Activated effector memory CD4-positive, alpha-beta T cell treated with Interleukin-2 at 50 U/mL for 16 hours (primary cell): ENCODE measurements around the gene HVCN1.
"Not testable (repeated sequence)": the region's sequence is repeated elsewhere in the genome, so short reads cannot be mapped to it uniquely, and the experiment has no call there.

Experiments used
- DNase-seq: peaks from one replicate; pipeline ENCODE4 v3.0.0-alpha.2; 2020

HVCN1 gene

DNA sequence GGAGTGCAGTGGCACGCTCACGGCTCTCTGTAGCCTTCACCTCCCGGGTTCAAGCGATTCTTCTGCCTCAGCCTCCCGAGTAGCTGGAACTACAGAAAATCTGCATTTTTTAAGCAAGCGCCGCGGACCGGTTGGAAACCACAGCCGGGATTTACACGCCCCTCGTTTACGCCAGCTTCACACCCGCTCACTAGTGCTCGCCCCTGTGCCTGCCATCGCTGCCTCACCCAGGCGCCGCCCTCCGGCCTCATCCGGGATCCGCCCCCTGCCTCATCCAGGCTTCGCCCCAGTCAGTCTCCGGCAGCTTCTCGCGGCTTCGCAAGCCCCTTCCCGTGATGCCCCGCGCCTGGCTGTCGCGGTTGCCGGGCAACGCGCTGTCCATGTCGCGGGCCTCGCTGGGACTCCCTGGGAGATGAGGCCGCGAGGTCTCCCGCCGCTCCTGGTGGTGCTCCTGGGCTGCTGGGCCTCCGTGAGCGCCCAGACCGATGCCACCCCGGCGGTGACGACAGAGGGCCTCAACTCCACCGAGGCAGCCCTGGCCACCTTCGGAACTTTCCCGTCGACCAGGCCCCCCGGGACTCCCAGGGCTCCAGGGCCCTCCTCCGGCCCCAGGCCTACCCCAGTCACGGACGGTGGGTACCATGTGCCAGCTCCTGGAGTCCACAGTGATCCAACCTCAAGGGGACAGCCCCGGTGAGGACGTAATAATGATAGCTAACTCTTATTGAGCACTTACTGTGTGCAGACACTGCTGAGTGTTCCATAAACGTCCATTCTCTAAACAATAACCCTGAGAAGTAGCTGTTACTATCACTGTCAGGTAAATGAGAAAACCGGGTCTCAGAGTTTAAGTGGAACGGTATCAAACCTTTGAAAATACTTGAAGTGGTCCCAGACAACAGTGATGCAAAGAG lies 74.9 kb downstream of the HVCN1 start, which contains the start of gene TCTN1:
Gene TCTN1, plus strand, starts transcription at position 359 of the 914 bp plus-strand sequence. Its CDS starts 54 bp downstream, at position 413.
- DNase-seq = peak; percentile 94

DNA sequence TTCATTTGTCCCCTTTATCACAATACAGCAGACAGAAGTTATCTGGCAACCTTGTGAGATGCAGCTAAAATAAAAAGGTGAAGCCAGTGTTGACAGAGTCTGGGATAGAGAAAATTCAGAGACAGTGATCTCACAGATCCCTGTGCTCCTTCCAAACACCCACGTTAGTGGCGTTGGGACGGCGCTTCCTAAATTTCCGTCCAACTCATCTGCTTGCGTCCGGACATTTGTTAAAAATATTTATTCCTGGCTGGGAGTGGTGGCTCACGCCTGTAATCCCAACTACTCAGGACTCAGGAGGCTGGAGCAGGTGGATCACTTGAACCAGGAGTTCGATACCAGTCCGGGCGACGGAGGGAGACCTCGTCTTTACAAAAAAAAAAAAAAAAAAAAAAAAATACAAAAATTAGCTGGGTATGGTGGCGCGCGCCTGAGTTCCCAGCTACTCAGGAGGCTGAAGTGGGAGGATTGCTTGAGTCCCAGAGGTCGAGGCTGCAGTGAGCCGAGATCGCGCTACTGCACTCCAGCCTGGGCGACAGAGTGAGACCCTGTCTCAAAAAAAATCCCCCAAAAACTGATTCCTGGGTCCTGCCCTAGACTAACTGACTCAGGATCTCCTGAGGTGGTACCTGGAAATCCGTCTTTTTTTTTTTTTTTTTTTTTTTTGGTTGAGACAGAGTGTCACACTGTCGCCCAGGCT lies 75.7 kb downstream of the HVCN1 start:
- DNase-seq = no peak

DNA sequence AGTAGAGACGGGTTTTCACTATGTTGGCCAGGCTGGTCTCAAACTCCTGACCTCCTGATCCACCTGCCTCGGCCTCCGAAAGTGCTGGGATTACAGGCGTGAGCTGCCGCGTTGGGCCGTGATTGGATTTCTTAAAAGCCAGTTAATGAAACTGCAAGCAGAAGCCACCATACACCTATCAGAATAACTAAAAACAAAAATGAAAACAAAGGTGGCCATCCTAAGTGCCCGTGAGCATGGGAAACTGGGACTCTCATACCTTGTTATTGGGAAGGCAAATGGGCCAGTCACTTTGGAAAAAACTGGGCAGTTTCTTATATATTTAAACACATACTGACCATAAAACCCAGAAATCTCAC lies 82.7 kb downstream of the HVCN1 start:
- no peak for DNase-seq

DNA sequence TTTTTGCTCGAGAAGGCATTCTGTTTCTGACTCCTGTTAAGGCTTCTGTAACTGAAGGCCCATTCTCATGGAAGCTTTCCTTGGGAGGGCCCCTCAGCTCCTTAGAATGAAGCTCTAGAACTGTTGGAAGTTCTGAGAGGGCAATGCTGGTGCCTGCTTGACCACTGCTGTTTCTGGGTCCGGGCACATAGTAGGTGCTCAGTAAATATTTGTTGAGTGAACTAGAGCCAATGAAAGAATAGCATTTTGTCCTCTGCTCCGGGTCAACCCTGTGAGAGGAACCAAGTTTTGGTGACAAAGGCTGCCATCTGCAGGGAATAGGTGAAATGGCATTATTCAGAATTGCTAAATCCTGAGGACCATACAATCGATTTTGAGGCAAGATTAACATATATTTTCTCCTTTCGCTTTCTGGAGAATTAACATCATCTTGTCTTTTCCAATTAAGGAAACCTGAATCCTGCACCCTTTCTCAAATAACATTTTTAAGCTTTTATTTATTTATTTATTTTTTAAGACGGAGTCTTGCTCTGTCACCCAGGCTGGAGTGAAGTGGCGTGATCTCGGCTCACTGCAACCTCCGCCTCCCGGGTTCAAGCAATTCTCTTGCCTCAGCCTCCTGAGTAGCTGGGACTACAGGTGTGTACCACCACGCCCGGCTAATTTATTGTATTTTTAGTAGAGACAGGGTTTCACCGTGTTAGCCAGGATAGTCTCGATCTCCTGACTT lies 86.7 kb downstream of the HVCN1 start:
- DNase-seq = not testable (repeated sequence)

DNA sequence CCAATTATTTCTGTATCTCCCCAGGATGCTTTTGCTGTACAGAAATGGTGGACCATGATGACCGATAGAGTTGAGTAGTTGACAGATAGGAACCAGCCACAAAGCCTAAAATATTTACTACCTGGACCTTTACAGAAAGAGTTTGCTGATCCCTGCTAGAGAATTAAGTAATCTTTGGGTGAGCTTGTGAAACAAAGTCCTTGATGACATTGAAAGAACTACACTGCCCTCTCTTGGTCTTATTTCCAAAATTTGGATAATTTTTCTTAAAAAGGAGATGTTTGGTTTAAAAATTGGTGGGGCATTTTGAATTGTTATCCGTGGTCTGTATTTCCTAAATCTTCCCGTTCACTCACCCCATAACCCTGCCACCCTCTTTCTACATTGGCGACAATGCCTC lies 88.7 kb downstream of the HVCN1 start:
- no peak for DNase-seq

DNA sequence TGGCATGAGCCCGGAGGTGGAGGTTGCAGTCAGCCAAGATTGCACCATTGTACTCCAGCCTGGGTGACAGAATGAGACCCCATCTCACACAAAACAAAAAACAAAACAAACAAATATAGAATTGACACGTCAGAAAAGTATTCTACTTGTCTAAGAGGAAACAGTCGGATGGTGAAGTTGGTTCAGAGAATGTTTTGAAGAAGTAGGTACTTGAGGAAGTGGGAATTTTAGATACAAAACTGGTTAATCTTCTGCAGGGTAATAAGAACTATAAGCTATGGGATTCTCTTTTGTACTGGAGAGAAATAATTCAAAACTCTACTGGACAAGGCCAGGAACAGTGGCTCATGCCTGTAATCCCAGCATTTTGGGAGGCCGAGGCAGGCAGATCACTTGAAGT lies 89.6 kb downstream of the HVCN1 start:
- DNase-seq = no peak
